HEK293 (cell line): ENCODE data around the gene SLC12A8.

ENCODE experiments used
- CTCF ChIA-PET: fragments of 350-600 bp; formaldehyde crosslinking; extraction: SDS; loops from one replicate; lab custom pipeline; 2021; ENCODE audit warnings: antibody characterized with exemption; lab: Yijun Ruan, JAX
- POLR2A ChIA-PET: fragments of 300-600 bp; formaldehyde crosslinking; extraction: SDS; loops from one replicate; lab custom pipeline; 2020; ENCODE audit warnings: antibody characterized with exemption, inconsistent platforms; lab: Yijun Ruan, JAX
- H3K27ac ChIP-seq: fragments of 200-500 bp; sonication (Bioruptor generic); 2 replicates; pipeline ENCODE4 v1.5.1; 2014; ENCODE audit warnings: low read depth, low read length, control low read depth, inconsistent platforms; ENCODE audit errors: extremely low read depth
- H3K36me3 ChIP-seq, 2 experiments: fragments of 200-500 bp in 1 of 2; sonication (Bioruptor generic) in 1 of 2; 1 replicate in 1 of 2; 2 replicates in 1 of 2; pipeline ENCODE4 v1.5.1; 2014 to 2017; ENCODE audit warnings: inconsistent platforms in 2 of 2, low read length in 2 of 2; ENCODE audit not compliant: control insufficient read depth in 2 of 2, insufficient read depth in 1 of 2
- H3K4me1 ChIP-seq: fragments of 200-500 bp; sonication (Bioruptor generic); 2 replicates; pipeline ENCODE4 v1.5.1; 2014; ENCODE audit warnings: mild to moderate bottlenecking, low read length, inconsistent platforms; ENCODE audit not compliant: control insufficient read depth, insufficient read depth
- H3K4me3 ChIP-seq: 2 replicates; pipeline ENCODE4 v1.5.1; 2011; ENCODE audit warnings: low read depth, mild to moderate bottlenecking, control low read depth, low read length, moderate library complexity
- H3K9me3 ChIP-seq: fragments of 200-500 bp; sonication (Bioruptor generic); 2 replicates; pipeline ENCODE4 v1.5.1; 2014; ENCODE audit warnings: low read depth, low read length, inconsistent platforms; ENCODE audit not compliant: control insufficient read depth, insufficient read depth
- GLIS2 ChIP-seq: fragments of 450-650 bp; formaldehyde crosslinking; IDR thresholded peaks from 2 replicates; pipeline ENCODE4 v1.5.1; 2016; ENCODE audit warnings: missing biosample characterization, missing genetic modification characterization
- KLF16 ChIP-seq: fragments of 450-650 bp; formaldehyde crosslinking; IDR thresholded peaks from 2 replicates; pipeline ENCODE4 v1.5.1; 2017; ENCODE audit warnings: missing biosample characterization, missing genetic modification characterization
- MEIS1 ChIP-seq: sonication (generic); formaldehyde crosslinking; IDR thresholded peaks from 2 replicates; pipeline ENCODE4 v1.8.1; 2022; ENCODE audit warnings: missing genetic modification reagents, mild to moderate bottlenecking, borderline replicate concordance
- PRDM10 ChIP-seq: fragments of 450-650 bp; formaldehyde crosslinking; IDR thresholded peaks from 2 replicates; pipeline ENCODE4 v1.5.1; 2016; ENCODE audit warnings: missing biosample characterization, missing genetic modification characterization
- SALL2 ChIP-seq: fragments of 450-650 bp; formaldehyde crosslinking; IDR thresholded peaks from 2 replicates; pipeline ENCODE4 v1.5.0; 2017; ENCODE audit warnings: missing biosample characterization, mild to moderate bottlenecking, missing genetic modification characterization, borderline replicate concordance
- ZFHX2 ChIP-seq: fragments of 450-650 bp; formaldehyde crosslinking; conservative IDR thresholded peaks from 2 replicates; pipeline ENCODE4 v1.5.1; 2016; ENCODE audit warnings: missing biosample characterization, missing genetic modification characterization
- ZIC2 ChIP-seq: fragments of 450-650 bp; formaldehyde crosslinking; IDR thresholded peaks from 2 replicates; pipeline ENCODE4 v1.5.1; 2016; ENCODE audit warnings: missing biosample characterization, missing genetic modification characterization
- ZNF341 ChIP-seq: fragments of 450-650 bp; formaldehyde crosslinking; IDR thresholded peaks from 2 replicates; pipeline ENCODE4; 2016; ENCODE audit warnings: low read depth, missing biosample characterization, missing genetic modification characterization
- ZNF37A ChIP-seq: fragments of 450-650 bp; IDR thresholded peaks from 2 replicates; pipeline ENCODE4 v1.5.1; 2018; ENCODE audit warnings: missing biosample characterization, missing genetic modification characterization
- ZNF416 ChIP-seq: fragments of 450-650 bp; formaldehyde crosslinking; IDR thresholded peaks from 2 replicates; pipeline ENCODE4 v1.5.1; 2016; ENCODE audit warnings: missing biosample characterization, missing genetic modification characterization
- ZNF488 ChIP-seq: fragments of 450-650 bp; formaldehyde crosslinking; IDR thresholded peaks from 2 replicates; pipeline ENCODE4 v1.5.1; 2016; ENCODE audit warnings: missing biosample characterization, missing genetic modification characterization
- ZNF549 ChIP-seq: fragments of 450-650 bp; IDR thresholded peaks from 2 replicates; pipeline ENCODE4 v1.5.1; 2018; ENCODE audit warnings: missing biosample characterization, missing genetic modification characterization, mild to moderate bottlenecking, inconsistent platforms, moderate library complexity
- ZNF600 ChIP-seq: fragments of 450-650 bp; formaldehyde crosslinking; IDR thresholded peaks from 2 replicates; pipeline ENCODE4 v1.5.1; 2016; ENCODE audit warnings: missing biosample characterization, missing genetic modification characterization
- ZNF621 ChIP-seq: fragments of 450-650 bp; formaldehyde crosslinking; IDR thresholded peaks from 2 replicates; pipeline ENCODE4 v1.5.1; 2017; ENCODE audit warnings: missing biosample characterization, missing genetic modification characterization
- ZNF626 ChIP-seq: fragments of 450-650 bp; sonication (Bioruptor Pico); formaldehyde crosslinking; IDR thresholded peaks from 2 replicates; pipeline ENCODE4 v1.5.1; 2018; ENCODE audit warnings: missing biosample characterization, missing genetic modification characterization, inconsistent platforms
- ZNF639 ChIP-seq: fragments of 450-650 bp; formaldehyde crosslinking; IDR thresholded peaks from 2 replicates; pipeline ENCODE4 v1.5.1; 2016; ENCODE audit warnings: missing biosample characterization, missing genetic modification characterization
- ZNF792 ChIP-seq: fragments of 450-650 bp; formaldehyde crosslinking; IDR thresholded peaks from 2 replicates; pipeline ENCODE4 v1.5.1; 2016; ENCODE audit warnings: missing biosample characterization, missing genetic modification characterization
- ZSCAN30 ChIP-seq: fragments of 450-650 bp; IDR thresholded peaks from 2 replicates; pipeline ENCODE4 v1.5.1; 2018; ENCODE audit warnings: missing biosample characterization, mild to moderate bottlenecking, missing genetic modification characterization, moderate library complexity

The SLC12A8 gene

GRCh38 chr3:125143538-125143937 lies 69.0 kb downstream of the SLC12A8 start (continued):
- TF ChIP-seq PRDM10 (tag by site-specific recombination), result no peak
- peak; percentile 36 for TF ChIP-seq ZIC2 (tag by site-specific recombination)
- TF ChIP-seq MEIS1 (CRISPR knock-in tag), result no peak
- no peak for TF ChIP-seq ZNF416

GRCh38 chr3:125142940-125143339 lies 69.6 kb downstream of the SLC12A8 start:
- Histone ChIP-seq H3K4me3 (no peak overlapping the region), H3K36me3 (no peaks in the 10 kb centered on the region), H3K27ac (no peak overlapping the region), H3K4me1 (no peaks in the 10 kb centered on the region), H3K9me3 (no peaks in the 10 kb centered on the region)
- ChIA-PET POLR2A (interaction anchor here (0.6 kb wide), 1 partner anchor 851 kb away, joined by 4 read pairs; no protein-coding TSS in a partner anchor), CTCF (no interaction called here)
- TF ChIP-seq KLF16 (no peak), ZNF37A (tag by site-specific recombination) (no peak)

- Histone ChIP-seq H3K27ac (no peak overlapping the region), H3K36me3 (no peaks in the 10 kb centered on the region), H3K9me3 (no peaks in the 10 kb centered on the region), H3K4me3 (no peak overlapping the region), H3K4me1 (no peaks in the 10 kb centered on the region)
- TF ChIP-seq ZNF600 (tag by site-specific recombination), result no peak
- TF ChIP-seq ZNF341, result no peak
- TF ChIP-seq ZFHX2 (tag by site-specific recombination), result no peak
- no peak for TF ChIP-seq SALL2 (tag by site-specific recombination)
- TF ChIP-seq ZNF621 (tag by site-specific recombination), result no peak
- TF ChIP-seq ZNF488, result no peak
- no peak for TF ChIP-seq GLIS2
- TF ChIP-seq ZSCAN30 (tag by site-specific recombination), result no peak
- no peak for TF ChIP-seq ZNF792
- no peak for TF ChIP-seq ZNF639
- no peak for TF ChIP-seq ZNF549 (tag by site-specific recombination)
- TF ChIP-seq ZNF626 (tag by site-specific recombination), result no peak
- ChIA-PET CTCF (no interaction called here), POLR2A (no interaction called here)
Observed at GRCh38 chr3:125142420-125142778, 70.1 kb downstream of the SLC12A8 start.
